Ascending aorta (tissue), 2 donors: ENCODE measurements around the gene ZSCAN5B. TPM values are rescaled to one million over a fixed set of nuclear protein-coding genes. Genes with fewer than 3 reads are reported as not detected.
"Not testable (repeated sequence)": the region's sequence is repeated elsewhere in the genome, so short reads cannot be mapped to it uniquely, and the experiment has no call there.

Experiments used
- DNase-seq, 2 donors: peaks; one replicate each; pipeline ENCODE4 v3.0.0-alpha.2; 2019; ENCODE audit warnings: low spot score in 2 of 2
- H3K27ac ChIP-seq, 2 donors: fragments of 200-600 bp; sonication (generic); one replicate each; pipeline ENCODE4 v1.5.1; 2016 to 2017; ENCODE audit warnings: mild to moderate bottlenecking in 1 of 2
- H3K27me3 ChIP-seq: fragments of 200-600 bp; sonication (generic); one replicate; pipeline ENCODE4 v1.5.1; 2017
- H3K36me3 ChIP-seq, 2 donors: fragments of 200-600 bp; sonication (generic); one replicate each; pipeline ENCODE4 v1.5.1; 2016
- H3K4me1 ChIP-seq, 2 donors: fragments of 200-600 bp; sonication (generic); one replicate each; pipeline ENCODE4 v1.5.1; 2016 to 2017; ENCODE audit warnings: mild to moderate bottlenecking in 1 of 2
- H3K4me3 ChIP-seq, 2 donors: fragments of 200-600 bp; sonication (generic); one replicate each; pipeline ENCODE4 v1.5.1; 2016 to 2017; ENCODE audit warnings: mild to moderate bottlenecking in 1 of 2
- H3K9me3 ChIP-seq, 2 donors: fragments of 200-600 bp; sonication (generic); one replicate each; pipeline ENCODE4 v1.5.1; 2016
- CTCF ChIP-seq, 3 experiments: fragments of 200-600 bp in 2 of 3; fragments of 450-650 bp in 1 of 3; sonication (generic) in 2 of 3; IDR thresholded peaks; one replicate each; pipeline ENCODE4 v1.5.1; 2016 to 2019; ENCODE audit warnings: antibody characterized with exemption in 3 of 3, mild to moderate bottlenecking in 1 of 3, moderate library complexity in 1 of 3
- intact Hi-C: fragments of 100-400 bp; cut with DNase I; formaldehyde crosslinking; loops from one replicate; pipeline ENCODE4 v1.15.1; 2023
- total RNA-seq: library from RNA; depleted of rRNA; stranded (reverse); fragments of >200 nt; gene quantifications from one replicate; pipeline ENCODE4 v1.1.0, GENCODE V29; 2016

Gene ZSCAN5B, protein sequence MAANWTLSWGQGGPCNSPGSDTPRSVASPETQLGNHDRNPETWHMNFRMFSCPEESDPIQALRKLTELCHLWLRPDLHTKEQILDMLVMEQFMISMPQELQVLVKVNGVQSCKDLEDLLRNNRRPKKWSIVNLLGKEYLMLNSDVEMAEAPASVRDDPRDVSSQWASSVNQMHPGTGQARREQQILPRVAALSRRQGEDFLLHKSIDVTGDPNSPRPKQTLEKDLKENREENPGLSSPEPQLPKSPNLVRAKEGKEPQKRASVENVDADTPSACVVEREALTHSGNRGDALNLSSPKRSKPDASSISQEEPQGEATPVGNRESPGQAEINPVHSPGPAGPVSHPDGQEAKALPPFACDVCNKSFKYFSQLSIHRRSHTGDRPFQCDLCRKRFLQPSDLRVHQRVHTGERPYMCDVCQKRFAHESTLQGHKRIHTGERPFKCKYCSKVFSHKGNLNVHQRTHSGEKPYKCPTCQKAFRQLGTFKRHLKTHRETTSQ
- total RNA-seq, result not detected

- H3K36me3 ChIP-seq, H3K4me3 ChIP-seq, H3K4me1 ChIP-seq, H3K27me3 ChIP-seq, intact Hi-C loops, H3K27ac ChIP-seq, DNase-seq, H3K9me3 ChIP-seq: not testable (repeated sequence)
These were observed at the start of gene ZSCAN5B for GRCh38 chr19:56197646-56198045. TSS of gene ZSCAN5B (minus strand) at chr19:56197783. CDS start at chr19:56193052, 4,731 bp downstream.

- H3K4me1 ChIP-seq, H3K36me3 ChIP-seq, H3K4me3 ChIP-seq, H3K27me3 ChIP-seq, H3K27ac ChIP-seq, DNase-seq, intact Hi-C loops, H3K9me3 ChIP-seq: not testable (repeated sequence)
These were observed 48.2 kb upstream of the ZSCAN5B start for GRCh38 chr19:56245764-56246163.

- H3K27me3 ChIP-seq, result no peaks in the 10 kb centered on the region
- no peaks in the 10 kb centered on the region for H3K9me3 ChIP-seq
- no peak overlapping the region for H3K27ac ChIP-seq
- H3K36me3 ChIP-seq, result no peaks in the 10 kb centered on the region
- intact Hi-C loops, result no loop called here
- no peak overlapping the region for H3K4me3 ChIP-seq
- no peak for DNase-seq
- TF ChIP-seq CTCF (IDR thresholded peaks at IDR 0.05), result no peak
- H3K4me1 ChIP-seq, result no peaks in the 10 kb centered on the region
These were observed 47.6 kb upstream of the ZSCAN5B start for GRCh38 chr19:56245121-56245740.

DNA sequence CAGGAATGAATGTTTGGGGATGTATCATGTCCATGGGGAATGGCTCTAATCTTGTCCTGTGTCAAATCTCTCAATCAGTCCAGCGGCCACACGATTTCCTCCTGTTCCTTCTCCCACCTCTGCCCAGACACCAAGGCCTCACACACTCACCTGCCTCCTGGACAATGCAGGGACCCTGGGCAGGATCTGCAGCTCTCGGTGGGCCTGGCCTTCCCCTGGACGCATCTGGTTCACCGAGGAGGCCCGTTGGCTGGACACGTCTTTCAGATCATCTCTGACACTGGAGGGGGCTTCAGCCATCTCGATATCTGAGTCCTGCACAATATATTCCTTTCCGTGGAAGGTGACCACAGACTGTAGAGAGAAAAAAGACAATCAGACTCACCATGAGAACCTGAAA lies 25.9 kb upstream of the ZSCAN5B start:
- TF ChIP-seq CTCF (IDR thresholded peaks at IDR 0.05), result no peak
- H3K4me3 ChIP-seq, result no peak overlapping the region
- H3K27me3 ChIP-seq, result no peaks in the 10 kb centered on the region
- DNase-seq, result no peak
- H3K9me3 ChIP-seq, result no peaks in the 10 kb centered on the region
- intact Hi-C loops, result no loop called here
- H3K27ac ChIP-seq, result no peak overlapping the region
- H3K36me3 ChIP-seq, result peaks cover 2 to 3% of the 10 kb centered on the region in 2 donors
- no peaks in the 10 kb centered on the region for H3K4me1 ChIP-seq

GRCh38 chr19:56222901-56223300 lies 25.3 kb upstream of the ZSCAN5B start:
- Histone ChIP-seq H3K9me3 (no peaks in the 10 kb centered on the region), H3K27me3 (no peaks in the 10 kb centered on the region), H3K27ac (no peak overlapping the region), H3K4me3 (no peak overlapping the region), H3K36me3 (peaks cover 2 to 3% of the 10 kb centered on the region in 2 donors), H3K4me1 (no peaks in the 10 kb centered on the region)
- no peak for TF ChIP-seq CTCF (IDR thresholded peaks at IDR 0.05)
- intact Hi-C loops, result no loop called here
- no peak for DNase-seq

DNA sequence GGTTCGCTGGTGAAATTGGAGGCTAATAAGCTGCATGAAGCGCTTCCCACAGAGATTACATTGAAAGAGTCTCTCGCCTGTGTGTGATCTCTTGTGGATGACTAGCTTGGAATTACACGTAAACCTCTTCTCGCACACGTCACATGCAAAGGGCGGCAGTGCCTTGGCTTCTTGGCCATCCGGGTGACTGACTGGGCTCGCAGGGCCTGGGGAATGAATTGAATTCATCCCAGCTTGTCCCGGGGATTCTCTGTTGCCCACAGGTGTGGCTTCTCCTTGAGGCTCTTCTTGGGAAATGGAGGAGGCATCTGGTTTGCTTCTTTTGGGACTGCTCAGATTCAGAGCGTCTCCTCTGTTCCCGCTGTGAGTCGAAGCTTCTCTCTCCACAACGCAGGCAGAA lies 24.3 kb upstream of the ZSCAN5B start:
- no peak for DNase-seq
- no peaks in the 10 kb centered on the region for H3K4me1 ChIP-seq
- H3K9me3 ChIP-seq, result no peaks in the 10 kb centered on the region
- H3K27ac ChIP-seq, result no peak overlapping the region
- no peaks in the 10 kb centered on the region for H3K27me3 ChIP-seq
- TF ChIP-seq CTCF (IDR thresholded peaks at IDR 0.05), result no peak
- intact Hi-C loops, result no loop called here
- no peak overlapping the region for H3K4me3 ChIP-seq
- H3K36me3 ChIP-seq, result peaks cover 2 to 3% of the 10 kb centered on the region in 2 donors

DNA sequence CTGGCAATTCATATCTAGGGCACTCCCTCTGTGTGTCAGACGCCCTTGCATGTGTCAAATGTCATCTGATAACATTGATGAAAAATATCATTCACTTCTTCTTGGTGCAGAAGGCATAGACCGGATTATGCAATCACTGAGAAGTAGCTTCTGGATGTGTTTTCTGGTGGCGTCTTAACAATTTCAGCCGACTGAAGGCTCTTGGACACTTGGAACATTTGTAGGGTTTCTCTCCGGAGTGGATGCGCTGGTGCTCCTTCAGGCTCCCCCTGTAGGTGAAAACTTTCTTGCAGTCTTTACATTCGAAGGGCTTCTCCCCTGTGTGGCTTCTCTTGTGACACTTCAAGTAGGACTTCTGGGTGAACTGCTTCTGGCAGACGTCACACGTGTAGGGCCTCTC lies 23.9 kb upstream of the ZSCAN5B start:
- H3K27ac ChIP-seq, H3K27me3 ChIP-seq, intact Hi-C loops, H3K4me1 ChIP-seq, H3K9me3 ChIP-seq, DNase-seq, H3K4me3 ChIP-seq, H3K36me3 ChIP-seq: not testable (repeated sequence)
